Activated T-cell treated with anti-CD3 and anti-CD28 coated beads for 1 hour (primary cell): ENCODE measurements around the gene MYO5B.
A peak's percentile ranks its signal among the peaks of the same experiment; 100 is the strongest.
"Not testable (repeated sequence)": the region's sequence is repeated elsewhere in the genome, so short reads cannot be mapped to it uniquely, and the experiment has no call there.

Experiments
- DNase-seq: peaks from one replicate; pipeline ENCODE4 v3.0.0-alpha.2; 2020; ENCODE audit warnings: low read depth

Gene MYO5B

DNA sequence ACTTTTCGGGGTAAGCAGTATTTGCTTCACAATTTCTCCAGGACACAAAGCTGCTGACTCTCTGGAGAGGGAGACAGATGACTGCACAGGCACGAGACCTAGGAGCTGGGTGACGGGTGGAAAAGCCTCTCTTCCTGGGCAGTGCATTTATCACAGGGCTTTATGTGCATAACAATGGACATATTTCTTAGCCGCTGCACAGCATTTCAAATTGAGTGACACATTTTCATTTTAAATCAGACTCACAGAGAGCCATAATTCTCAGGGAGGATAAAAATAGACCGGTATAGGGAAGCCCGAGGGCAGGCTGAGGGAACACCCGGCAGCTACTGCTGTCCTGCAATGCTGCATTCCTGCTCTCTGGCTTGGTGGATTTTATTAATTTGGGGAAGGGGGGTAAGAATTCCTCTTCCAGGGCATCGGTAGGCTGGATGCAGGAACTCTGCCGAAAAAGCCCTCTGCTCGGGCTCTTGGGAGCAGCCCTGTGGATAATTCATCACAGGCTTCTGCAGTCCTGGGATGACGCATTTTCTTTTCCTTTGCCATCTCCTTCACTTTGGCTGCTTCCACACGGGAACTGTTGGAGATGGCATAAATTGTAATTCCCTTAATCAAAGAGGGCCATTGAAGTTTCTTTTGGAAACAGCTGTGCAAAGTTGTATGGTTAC is 273.5 kb downstream of the MYO5B start:
- no peak for DNase-seq

DNA sequence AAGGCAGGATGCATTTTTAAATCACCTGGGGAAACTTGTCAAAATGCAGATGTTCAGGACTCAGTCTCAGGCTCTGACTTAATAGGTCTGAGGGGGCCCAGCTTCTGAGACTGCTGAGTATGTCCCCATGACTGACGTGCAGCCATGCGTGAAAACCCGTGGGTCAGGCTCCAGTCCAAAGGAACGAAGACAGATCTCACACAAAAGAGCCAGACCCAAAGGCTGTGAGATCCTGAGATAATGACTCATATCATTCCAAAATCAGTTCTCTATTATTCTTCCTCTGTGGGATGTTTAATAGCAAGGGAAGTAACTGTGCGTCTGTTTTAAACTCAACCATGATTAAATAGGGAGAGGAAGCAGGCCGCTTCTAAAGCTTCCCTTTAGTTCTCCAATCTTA is 274.2 kb downstream of the MYO5B start:
- DNase-seq = no peak

- DNase-seq = no peak
Observed at GRCh38 chr18:49917742-49918141, 277.2 kb downstream of the MYO5B start.

DNA sequence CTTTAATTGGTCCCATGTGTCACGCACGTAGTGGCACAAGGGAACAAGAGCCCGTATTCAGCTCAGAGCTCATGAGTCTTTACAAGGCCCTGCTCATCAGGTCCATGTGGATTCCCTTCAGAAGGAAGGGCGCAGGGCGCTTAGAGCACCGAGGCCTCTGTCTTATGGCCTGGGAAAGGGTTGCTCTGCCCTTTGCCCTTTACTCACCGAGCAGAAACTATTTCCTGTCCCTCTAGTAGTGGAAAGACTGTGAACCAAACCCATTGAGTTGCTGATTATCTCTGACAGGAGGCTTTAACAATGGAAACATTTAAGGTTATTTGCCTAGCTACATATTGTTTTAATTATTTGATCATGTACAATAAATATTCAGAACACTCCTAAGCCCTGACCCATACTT is 279.6 kb downstream of the MYO5B start:
- DNase-seq = no peak

DNA sequence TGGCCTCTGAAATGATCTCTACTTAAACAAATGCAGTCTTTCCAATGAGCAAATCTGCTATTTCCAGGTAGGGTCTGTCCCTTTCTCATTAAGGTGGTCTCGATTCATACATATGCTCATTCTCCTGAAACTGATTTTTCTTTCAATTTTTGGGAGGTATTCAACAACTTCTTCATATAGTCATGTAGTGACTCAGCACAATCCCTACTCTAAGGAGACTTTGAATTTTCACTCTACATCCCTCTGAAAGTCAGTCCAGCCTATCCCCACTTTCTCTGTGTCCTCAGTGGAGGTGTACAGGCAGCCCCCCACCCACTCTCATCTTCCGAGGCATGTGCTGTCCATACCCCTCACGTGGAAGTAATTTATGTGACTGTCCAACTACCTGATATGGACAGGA is 281.7 kb downstream of the MYO5B start:
- DNase-seq = no peak

DNA sequence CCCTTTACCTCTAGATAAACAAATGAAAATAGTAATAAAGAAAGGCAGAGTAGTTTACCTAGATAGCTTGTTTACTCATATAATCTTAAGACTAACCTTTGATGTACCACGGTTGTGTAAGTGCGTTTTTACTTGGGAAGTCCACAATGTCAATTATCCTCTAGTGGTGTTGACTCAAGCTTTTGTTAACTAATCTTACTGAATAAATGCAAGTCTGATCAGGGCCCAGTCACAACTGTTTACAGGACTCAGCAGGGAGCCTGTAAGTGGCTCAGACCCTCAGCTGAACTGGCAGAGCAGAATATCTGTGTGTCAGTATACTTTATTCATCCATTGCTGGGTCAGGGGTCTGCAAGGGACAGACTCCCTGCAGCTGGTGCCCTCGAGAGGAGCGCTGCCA is 283.5 kb downstream of the MYO5B start:
- no peak for DNase-seq

DNA sequence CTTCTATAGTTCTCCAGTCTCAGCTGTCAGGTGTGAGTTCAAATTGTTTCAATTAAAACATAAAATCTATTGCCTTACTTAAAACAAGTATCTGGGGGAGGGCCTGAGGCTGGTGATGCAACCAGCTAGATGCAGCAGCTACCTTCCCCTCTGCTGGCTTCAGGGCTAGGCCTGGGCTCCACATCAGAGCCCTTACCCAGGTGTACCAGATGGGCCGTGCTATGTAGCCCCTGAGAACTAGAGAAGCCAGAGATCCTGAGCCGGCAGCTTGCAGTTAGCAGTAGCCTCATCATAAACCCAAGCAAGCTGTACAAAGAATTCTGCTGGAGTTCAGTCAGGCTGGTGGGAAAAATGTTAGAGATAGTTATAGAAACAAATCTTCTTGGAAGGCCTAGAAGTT is 284.0 kb downstream of the MYO5B start:
- DNase-seq = no peak

DNA sequence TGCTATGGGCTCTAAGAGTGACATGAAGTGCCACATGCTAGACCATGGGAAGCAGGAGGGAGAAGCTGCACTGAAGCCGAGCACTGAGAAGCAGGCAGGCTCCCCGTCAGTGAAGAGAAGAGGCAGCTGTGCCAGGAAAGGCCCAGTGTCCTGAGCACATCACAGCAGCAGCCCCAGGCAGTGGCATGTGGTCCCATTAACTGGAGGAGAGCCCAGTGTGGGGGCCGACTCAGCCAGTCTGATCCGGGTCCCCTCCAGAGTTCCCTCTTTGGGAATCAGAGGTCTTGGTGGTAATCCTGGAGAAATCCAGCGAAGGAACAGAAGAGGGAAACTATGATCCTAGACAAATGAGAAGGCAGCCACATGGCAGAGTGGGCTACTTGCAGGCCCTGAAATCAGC is 284.9 kb downstream of the MYO5B start:
- no peak for DNase-seq

GRCh38 chr18:49907346-49907929 is 287.5 kb downstream of the MYO5B start:
- no peak for DNase-seq

GRCh38 chr18:49905771-49906170 is 289.2 kb downstream of the MYO5B start:
- DNase-seq = no peak

- DNase-seq = no peak
Observed at GRCh38 chr18:49904871-49905555, 289.9 kb downstream of the MYO5B start.

GRCh38 chr18:49901862-49902340 is 293.0 kb downstream of the MYO5B start:
- DNase-seq = no peak

DNA sequence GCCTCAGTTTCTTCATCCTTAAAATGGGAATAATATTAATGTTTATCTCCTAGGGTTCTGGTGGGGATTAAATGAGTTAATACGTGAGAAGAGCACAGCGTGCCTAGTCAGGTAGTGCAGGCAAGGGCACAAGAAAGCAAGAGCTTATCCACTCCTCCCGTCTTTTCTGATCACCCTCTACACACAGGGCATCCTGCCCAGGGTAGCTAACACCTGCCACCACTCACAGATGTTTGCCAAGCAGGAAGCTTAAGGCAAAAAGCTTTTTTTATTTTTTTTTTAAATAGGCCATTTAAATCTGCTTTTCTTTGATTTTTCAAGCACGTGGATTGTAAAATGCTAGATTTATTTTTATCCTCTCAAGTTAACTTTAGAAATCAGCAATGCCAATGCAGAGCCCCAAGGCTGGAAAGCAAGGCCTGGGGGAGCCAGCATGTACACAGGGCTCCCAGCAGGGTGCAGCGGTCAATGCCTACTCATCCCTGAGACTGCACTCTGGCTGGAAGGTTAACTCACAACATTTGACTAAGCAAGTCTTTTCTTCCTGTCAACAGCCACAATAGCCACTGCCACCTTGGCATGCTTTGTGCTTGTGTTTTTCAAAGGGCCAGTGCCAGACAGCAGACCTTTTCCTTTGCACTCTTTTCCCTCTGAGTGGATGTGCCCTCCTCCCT is 295.2 kb downstream of the MYO5B start:
- DNase-seq = no peak

DNA sequence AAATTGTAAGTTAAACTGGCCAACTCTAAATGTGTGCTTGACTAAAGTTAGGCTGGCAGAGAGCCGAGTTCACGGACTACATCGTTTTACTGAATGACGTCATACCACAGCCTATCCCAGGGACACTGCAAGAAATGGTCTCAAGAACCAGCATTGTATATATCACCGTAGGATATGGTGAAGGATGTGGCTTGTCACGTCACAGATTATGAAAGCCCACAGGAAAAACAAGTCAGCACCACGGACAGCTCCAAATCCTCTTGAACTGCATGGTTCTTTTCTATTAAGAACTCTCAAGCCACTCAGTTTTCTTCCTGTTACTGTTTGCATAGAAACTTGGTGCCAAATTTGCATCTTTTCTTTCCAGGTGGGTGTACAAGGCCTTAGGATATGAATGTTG is 296.5 kb downstream of the MYO5B start:
- peak; percentile 50 for DNase-seq

DNA sequence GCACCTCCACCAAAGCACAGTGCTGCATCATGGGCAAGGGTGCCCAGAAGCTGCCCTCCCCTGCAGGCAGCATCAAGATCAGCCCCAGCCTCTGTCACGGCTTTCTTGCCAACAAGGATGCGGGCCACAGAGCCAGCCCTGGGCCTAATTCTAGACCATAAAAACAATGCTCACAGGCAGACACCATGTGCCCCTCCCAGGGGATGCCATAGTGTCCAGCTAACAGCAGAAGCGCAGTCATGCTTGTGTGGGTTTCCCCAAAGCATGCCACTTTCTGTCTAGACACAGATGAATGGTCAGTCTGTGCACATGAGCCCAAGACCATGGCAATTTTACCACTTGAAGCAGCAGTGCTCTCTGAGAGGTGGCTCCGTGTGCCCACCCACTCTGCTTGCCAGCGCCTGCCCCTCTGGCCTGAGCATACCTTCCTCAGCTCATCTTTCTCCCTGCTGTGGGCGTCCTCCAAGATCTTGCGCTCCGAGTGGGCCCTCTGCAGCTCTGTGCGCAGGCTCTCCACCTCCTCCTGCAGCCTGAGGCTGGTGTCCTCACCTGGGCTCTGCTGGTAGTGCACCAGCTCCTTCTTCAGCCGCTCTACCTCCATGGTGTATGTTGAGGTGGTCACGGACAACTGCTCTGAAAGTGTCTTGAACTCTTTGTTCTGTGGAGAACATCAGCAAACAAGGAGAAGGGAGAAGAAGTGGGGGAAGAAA is 300.3 kb downstream of the MYO5B start:
- no peak for DNase-seq

GRCh38 chr18:49893036-49893435 is 301.9 kb downstream of the MYO5B start:
- DNase-seq = no peak

DNA sequence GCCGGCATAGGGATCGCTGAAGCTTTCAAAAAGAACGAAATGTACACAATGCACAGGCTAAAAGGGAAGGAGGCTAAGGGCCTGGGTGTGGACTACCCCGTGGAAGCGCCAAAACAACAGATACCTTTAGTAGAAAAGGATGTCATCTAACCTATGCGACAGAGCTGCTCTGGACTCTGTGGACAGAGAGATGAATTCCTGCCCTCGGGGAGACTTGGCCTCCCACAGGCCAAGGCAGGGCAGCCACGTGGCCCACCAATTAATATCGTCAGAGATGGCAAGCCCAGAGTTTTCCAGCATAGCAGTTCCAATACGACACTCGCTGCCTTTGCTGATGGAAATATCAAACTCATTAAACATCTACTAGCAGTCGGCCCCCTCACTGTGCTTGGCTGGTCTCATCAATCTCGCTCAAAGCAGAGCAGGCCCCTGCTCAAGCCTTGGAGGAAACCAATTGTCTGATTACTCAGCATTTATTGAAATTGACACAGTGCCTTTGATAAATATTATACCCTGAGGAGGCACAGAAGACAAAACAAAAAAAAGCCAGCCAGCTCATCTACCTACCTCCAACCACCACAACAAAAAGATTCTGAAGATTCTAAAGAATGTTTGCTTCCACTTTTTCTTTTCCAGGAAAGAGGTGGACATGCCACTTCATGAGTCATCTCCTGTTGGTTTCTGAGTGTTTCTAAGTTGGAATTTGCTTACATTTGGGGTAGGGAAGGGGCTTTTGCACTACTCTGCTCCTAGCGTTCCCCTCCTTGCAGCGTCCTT is 302.6 kb downstream of the MYO5B start:
- no peak for DNase-seq

DNA sequence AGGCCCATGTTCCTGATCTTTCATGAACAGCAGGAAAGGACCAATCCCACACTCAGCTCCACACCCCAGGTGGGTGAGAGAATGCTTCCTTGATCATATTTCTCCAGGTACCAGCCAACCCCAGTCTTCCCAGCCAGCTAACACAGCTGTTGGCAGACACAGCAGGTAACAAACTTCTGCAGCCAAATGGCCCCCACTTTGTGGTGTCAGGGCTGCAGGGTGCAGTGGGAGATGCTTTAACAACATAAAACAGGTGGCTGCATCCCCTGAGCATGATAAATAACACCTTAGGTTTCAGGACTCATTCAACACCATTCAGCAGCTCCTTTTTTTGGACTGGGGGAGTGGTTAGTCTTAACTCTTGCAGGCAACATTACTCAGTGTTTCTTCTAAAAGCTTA is 304.9 kb downstream of the MYO5B start:
- no peak for DNase-seq

- not testable (repeated sequence) for DNase-seq
Observed at GRCh38 chr18:49889552-49889951, 305.4 kb downstream of the MYO5B start.

DNA sequence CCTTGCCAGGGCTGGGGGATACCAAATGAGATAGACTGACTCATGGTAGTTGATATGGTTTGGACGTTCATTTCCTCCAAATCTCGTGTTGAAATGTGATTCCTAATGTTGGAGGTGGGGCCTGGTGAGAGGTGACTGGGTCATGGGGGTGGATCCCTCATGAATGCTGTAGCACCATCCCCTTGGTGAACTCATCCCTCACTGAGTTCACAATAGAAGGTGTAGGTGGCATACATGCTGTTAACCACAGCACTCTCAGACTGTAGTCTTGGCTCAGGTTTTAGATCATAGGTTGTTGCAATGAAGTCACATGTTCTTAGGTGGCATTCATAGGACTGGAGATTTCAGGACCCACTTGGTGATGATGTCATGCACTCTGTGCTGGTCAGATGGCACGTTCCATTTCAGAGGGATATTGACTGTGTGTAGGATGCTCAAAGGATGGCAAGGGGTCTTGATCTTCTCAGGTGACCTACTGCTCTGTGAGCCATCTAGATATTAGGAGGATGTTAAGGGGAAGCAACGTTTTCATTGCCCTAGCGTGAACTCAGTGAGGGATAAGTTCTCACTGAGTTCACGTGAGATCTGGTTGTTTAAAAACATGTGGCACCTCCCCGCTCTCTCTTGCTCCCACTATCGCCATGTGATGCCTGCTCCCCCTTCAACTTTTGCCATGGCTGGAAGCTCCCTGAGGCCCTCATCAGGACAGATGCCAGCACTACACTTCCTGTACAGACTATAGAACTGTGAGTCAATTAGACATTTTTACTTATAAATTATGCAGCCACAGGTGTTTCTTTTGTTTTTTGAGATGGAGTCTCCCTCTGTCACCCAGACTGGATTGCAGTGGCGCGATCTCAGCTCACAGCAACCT is 307.8 kb downstream of the MYO5B start:
- no peak for DNase-seq
